Nephron progenitor cell (in vitro differentiated cells): Measurements from ENCODE around the gene IGFBP7.

ENCODE experiments used
- DNase-seq: peaks from one replicate; pipeline ENCODE4 v3.0.0; 2021
- H3K27ac Mint-ChIP-seq: 2 replicates; pipeline ENCODE4 v1.8.0; 2021; ENCODE audit warnings: mild to moderate bottlenecking, moderate library complexity, mixed read lengths
- H3K27me3 Mint-ChIP-seq: 2 replicates; pipeline ENCODE4 v1.8.0; 2021; ENCODE audit warnings: mild to moderate bottlenecking, low read depth, mixed read lengths; ENCODE audit not compliant: poor library complexity
- H3K36me3 Mint-ChIP-seq: 2 replicates; pipeline ENCODE4 v1.8.0; 2021; ENCODE audit warnings: low read depth, mixed read lengths
- H3K4me1 Mint-ChIP-seq: 2 replicates; pipeline ENCODE4 v1.8.0; 2021; ENCODE audit warnings: mixed read lengths
- H3K4me3 Mint-ChIP-seq: 2 replicates; pipeline ENCODE4 v1.8.0; 2021; ENCODE audit warnings: mild to moderate bottlenecking, moderate library complexity, mixed read lengths
- H3K9me3 Mint-ChIP-seq: 2 replicates; pipeline ENCODE4 v1.8.0; 2021; ENCODE audit warnings: mild to moderate bottlenecking, moderate library complexity, mixed read lengths
- TF ChIP-seq, protein P1 (sequence below): fragments of 200-600 bp; sonication (generic); IDR thresholded peaks from 2 replicates; pipeline ENCODE4 v1.5.0; 2021; ENCODE audit warnings: antibody characterized with exemption

IGFBP7 gene

DNA sequence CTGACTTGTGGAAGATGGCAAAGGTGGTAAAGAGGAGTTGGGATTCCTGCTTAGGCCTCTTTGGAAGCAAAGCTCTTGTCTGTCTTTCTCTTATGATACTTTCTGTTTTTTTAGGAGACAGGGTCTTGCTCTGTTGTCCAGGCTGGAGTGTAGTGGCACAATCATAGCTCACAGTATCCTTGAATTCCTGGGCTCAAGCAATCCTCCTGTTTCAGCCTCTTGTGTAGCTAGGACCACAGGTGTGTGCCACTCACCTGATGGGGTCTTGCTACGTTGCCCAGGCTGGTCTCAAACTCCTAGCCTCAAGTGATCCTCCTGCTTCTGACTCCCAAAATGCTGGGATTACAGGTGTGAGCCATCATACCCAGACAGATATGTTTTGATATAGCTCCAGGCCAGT is 19.3 kb upstream of the IGFBP7 start:
- H3K4me1 Mint-ChIP-seq = no peaks in the 10 kb centered on the region

GRCh38 chr4:57127361-57127760 is 17.2 kb upstream of the IGFBP7 start:
- Mint-ChIP-seq H3K4me1 (no peaks in the 10 kb centered on the region), H3K27me3 (no peaks in the 10 kb centered on the region), H3K27ac (no peak overlapping the region), H3K9me3 (peaks cover 32% of the 10 kb centered on the region), H3K36me3 (peaks cover 8% of the 10 kb centered on the region), H3K4me3 (no peak overlapping the region)
- no peak for DNase-seq
- TF ChIP-seq, protein P1, sequence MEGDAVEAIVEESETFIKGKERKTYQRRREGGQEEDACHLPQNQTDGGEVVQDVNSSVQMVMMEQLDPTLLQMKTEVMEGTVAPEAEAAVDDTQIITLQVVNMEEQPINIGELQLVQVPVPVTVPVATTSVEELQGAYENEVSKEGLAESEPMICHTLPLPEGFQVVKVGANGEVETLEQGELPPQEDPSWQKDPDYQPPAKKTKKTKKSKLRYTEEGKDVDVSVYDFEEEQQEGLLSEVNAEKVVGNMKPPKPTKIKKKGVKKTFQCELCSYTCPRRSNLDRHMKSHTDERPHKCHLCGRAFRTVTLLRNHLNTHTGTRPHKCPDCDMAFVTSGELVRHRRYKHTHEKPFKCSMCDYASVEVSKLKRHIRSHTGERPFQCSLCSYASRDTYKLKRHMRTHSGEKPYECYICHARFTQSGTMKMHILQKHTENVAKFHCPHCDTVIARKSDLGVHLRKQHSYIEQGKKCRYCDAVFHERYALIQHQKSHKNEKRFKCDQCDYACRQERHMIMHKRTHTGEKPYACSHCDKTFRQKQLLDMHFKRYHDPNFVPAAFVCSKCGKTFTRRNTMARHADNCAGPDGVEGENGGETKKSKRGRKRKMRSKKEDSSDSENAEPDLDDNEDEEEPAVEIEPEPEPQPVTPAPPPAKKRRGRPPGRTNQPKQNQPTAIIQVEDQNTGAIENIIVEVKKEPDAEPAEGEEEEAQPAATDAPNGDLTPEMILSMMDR = no peak

More for the DNA sequence above, 19.3 kb upstream of the IGFBP7 start:
- Mint-ChIP-seq H3K27me3 (peaks cover 3% of the 10 kb centered on the region), H3K27ac (no peak overlapping the region), H3K36me3 (peaks cover 4% of the 10 kb centered on the region), H3K4me3 (no peak overlapping the region), H3K9me3 (peaks cover 24% of the 10 kb centered on the region)
- TF ChIP-seq, protein P1 = no peak
- no peak for DNase-seq

- DNase-seq = no peak
- Mint-ChIP-seq H3K4me1 (no peaks in the 10 kb centered on the region), H3K4me3 (no peak overlapping the region), H3K9me3 (peaks cover 32% of the 10 kb centered on the region), H3K36me3 (peaks cover 8% of the 10 kb centered on the region), H3K27ac (no peak overlapping the region), H3K27me3 (peaks cover 4% of the 10 kb centered on the region)
- TF ChIP-seq, protein P1 = no peak
Observed at GRCh38 chr4:57125996-57126395, 15.8 kb upstream of the IGFBP7 start.

DNA sequence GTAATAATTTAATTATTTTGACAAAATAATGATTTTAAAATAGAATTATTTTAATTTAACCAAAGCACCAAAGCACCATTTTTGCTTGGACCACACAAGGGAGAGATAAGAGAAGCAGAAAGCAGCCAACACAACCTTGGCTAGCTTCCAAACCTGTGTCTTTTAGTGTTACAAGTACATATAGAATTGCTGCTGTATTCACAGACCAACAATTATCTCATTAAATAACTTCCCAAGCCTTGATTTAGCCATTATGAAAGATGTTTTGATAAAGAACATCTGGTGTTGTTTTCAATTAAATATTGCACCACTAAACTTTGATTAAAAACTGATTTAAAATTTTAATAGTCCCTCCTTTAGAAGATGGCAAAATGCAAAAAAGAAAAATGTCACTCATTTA is 14.0 kb upstream of the IGFBP7 start:
- DNase-seq = no peak
- H3K4me1 Mint-ChIP-seq = no peaks in the 10 kb centered on the region
- peaks cover 5% of the 10 kb centered on the region for H3K27me3 Mint-ChIP-seq
- H3K27ac Mint-ChIP-seq = no peak overlapping the region
- no peak overlapping the region for H3K4me3 Mint-ChIP-seq
- peaks cover 8% of the 10 kb centered on the region for H3K36me3 Mint-ChIP-seq
- peaks cover 32% of the 10 kb centered on the region for H3K9me3 Mint-ChIP-seq
- TF ChIP-seq, protein P1 = no peak

DNA sequence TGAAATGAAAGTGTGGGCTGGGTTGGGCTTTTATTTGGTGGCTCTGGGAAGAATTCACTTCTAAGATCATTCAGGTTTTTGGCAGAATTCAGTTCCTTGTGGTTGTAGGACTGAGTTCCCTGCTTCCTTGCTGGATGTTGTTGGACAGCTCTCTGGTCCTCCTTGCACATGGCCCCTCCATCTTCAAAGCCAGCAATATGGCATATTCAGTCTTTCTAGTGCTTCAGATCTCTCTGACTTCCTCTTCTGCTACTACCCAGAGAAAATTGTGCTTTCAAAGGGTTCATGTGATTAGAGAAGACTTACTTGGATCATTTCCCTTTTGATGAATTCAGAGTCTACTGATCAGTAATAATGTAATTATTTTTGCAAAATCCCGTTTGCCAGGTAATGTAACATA is 12.8 kb upstream of the IGFBP7 start:
- H3K4me3 Mint-ChIP-seq = no peak overlapping the region
- peaks cover 8% of the 10 kb centered on the region for H3K36me3 Mint-ChIP-seq
- H3K9me3 Mint-ChIP-seq = peaks cover 24% of the 10 kb centered on the region
- no peak for DNase-seq
- no peaks in the 10 kb centered on the region for H3K4me1 Mint-ChIP-seq
- peaks cover 5% of the 10 kb centered on the region for H3K27me3 Mint-ChIP-seq
- H3K27ac Mint-ChIP-seq = no peak overlapping the region
- TF ChIP-seq, protein P1 = no peak

GRCh38 chr4:57119054-57119651 is 9.0 kb upstream of the IGFBP7 start:
- DNase-seq = no peak
- TF ChIP-seq, protein P1 = no peak
- Mint-ChIP-seq H3K4me3 (no peak overlapping the region), H3K9me3 (peaks cover 8% of the 10 kb centered on the region), H3K4me1 (no peaks in the 10 kb centered on the region), H3K27ac (no peak overlapping the region), H3K36me3 (peaks cover 4% of the 10 kb centered on the region), H3K27me3 (peaks cover 11% of the 10 kb centered on the region)
